Stimulated activated CD4-positive, alpha-beta T cell treated with anti-CD3 and anti-CD28 coated beads, Interleukin-2, amount 100 ng/mL, for 24 hours (primary cell): ENCODE data around the gene SH2D3C.

Experiments
- DNase-seq, 2 donors: peaks; one replicate each; pipeline ENCODE4 v3.0.0-alpha.2; 2020

Gene SH2D3C

GRCh38 chr9:127778280-127779135 lies at the start of gene SH2D3C:
TSS of gene SH2D3C (minus strand) at chr9:127778666. CDS start at chr9:127778627, 39 bp downstream.
- DNase-seq: peak; percentile 58 to 59

- no peak for DNase-seq
Observed at GRCh38 chr9:127826253-127826913, 47.9 kb upstream of the SH2D3C start.

GRCh38 chr9:127825319-127826051 lies 47.0 kb upstream of the SH2D3C start:
- no peak for DNase-seq

- DNase-seq: no peak
Observed at GRCh38 chr9:127822108-127822507, 43.6 kb upstream of the SH2D3C start.

GRCh38 chr9:127818574-127818973 lies 40.1 kb upstream of the SH2D3C start:
- DNase-seq: no peak

GRCh38 chr9:127817881-127818434 lies 39.5 kb upstream of the SH2D3C start:
- no peak for DNase-seq

- no peak for DNase-seq
Observed at GRCh38 chr9:127816728-127817127, 38.3 kb upstream of the SH2D3C start.

GRCh38 chr9:127816362-127816725 lies 37.9 kb upstream of the SH2D3C start:
- no peak for DNase-seq

- no peak for DNase-seq
Observed at GRCh38 chr9:127815512-127816361, 37.3 kb upstream of the SH2D3C start.

- DNase-seq: no peak
Observed at GRCh38 chr9:127814619-127815511, 36.4 kb upstream of the SH2D3C start.

- no peak for DNase-seq
Observed at GRCh38 chr9:127813686-127814226, 35.3 kb upstream of the SH2D3C start.

- no peak for DNase-seq
Observed at GRCh38 chr9:127812936-127813675, 34.6 kb upstream of the SH2D3C start.

- no peak for DNase-seq
Observed at GRCh38 chr9:127812011-127812410, 33.5 kb upstream of the SH2D3C start.

GRCh38 chr9:127810378-127811187 lies 32.1 kb upstream of the SH2D3C start:
- no peak for DNase-seq

- no peak for DNase-seq
Observed at GRCh38 chr9:127809540-127810377, 31.3 kb upstream of the SH2D3C start.

- DNase-seq: no peak
Observed at GRCh38 chr9:127809002-127809539, 30.6 kb upstream of the SH2D3C start.

- no peak for DNase-seq
Observed at GRCh38 chr9:127808347-127809001, 30.0 kb upstream of the SH2D3C start.
